ENCODE measurements around the gene BMPR1A. TPM values are rescaled to one million over a fixed set of nuclear protein-coding genes. Genes with fewer than 3 reads are reported as not detected.

BMPR1A gene
- total RNA-seq, 4 donors from 2014 or later: 25.6 to 46.2 (median 34.7) TPM

GRCh38 chr10:86829472-86829871 is 73.1 kb downstream of the BMPR1A start:
- no peak for TF ChIP-seq CTCF (IDR thresholded peaks at IDR 0.05; ENCODE audit: low read depth)

GRCh38 chr10:86830043-86830591 is 73.7 kb downstream of the BMPR1A start:
- no peak for TF ChIP-seq CTCF (IDR thresholded peaks at IDR 0.05; ENCODE audit: low read depth)

GRCh38 chr10:86833969-86834368 is 77.5 kb downstream of the BMPR1A start:
- no peak for TF ChIP-seq CTCF (IDR thresholded peaks at IDR 0.05; ENCODE audit: low read depth)

GRCh38 chr10:86836044-86836443 is 79.6 kb downstream of the BMPR1A start:
- no peak for TF ChIP-seq CTCF (IDR thresholded peaks at IDR 0.05; ENCODE audit: low read depth)

GRCh38 chr10:86837663-86838062 is 81.2 kb downstream of the BMPR1A start:
- no peak for TF ChIP-seq CTCF (IDR thresholded peaks at IDR 0.05; ENCODE audit: low read depth)

GRCh38 chr10:86840498-86840897 is 84.1 kb downstream of the BMPR1A start:
- no peak for TF ChIP-seq CTCF (IDR thresholded peaks at IDR 0.05; ENCODE audit: low read depth)

GRCh38 chr10:86846088-86846487 is 89.7 kb downstream of the BMPR1A start:
- no peak for TF ChIP-seq CTCF (IDR thresholded peaks at IDR 0.05; ENCODE audit: low read depth)
